Measurements from ENCODE around the gene PDHX. TPM values are rescaled to one million over a fixed set of nuclear protein-coding genes. Genes with fewer than 3 reads are reported as not detected.
A peak's percentile ranks its signal among the peaks of the same experiment; 100 is the strongest.

PDHX gene
- total RNA-seq, 2 experiments from 2014 or later, result 28.0 to 29.7 TPM

DNA sequence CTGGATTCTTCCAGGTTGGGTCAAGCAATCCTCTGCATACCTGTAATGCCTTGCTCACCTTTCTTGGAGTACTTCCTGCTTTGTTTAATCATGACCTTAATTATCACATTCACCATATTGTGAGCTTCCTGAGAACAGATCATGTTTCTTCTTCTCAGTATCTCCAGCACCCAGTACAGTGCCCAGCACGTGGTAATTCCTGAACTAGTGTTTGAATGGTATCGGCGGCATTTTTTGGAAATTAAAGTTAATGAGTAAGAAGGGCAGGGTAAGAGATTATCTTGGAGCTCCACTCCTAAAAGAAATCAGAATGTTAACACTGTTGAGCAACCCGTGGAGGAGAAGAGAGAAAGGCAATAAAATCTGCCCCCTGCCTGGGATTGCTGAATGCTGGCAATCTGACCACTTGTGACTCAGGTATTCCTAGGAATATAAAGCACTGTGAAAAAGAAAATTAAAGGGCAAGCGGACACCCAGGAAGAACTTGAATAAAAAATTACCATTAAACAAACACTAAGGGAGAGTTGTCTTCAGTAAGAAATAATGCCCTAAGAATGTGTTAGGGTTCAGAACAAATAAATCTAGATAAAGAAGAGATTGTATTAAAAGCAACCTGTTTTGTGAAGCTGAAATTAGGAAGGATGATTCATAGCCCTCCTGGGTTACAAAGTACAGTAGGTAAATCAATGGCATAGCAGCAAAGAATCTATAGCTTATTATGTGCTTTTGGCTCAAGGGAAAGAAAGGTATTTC, 92.9 kb downstream of the PDHX start:
- Mint-ChIP-seq H3K36me3 (ENCODE audit: low read depth) (peaks cover 5% of the 10 kb centered on the region), H3K9me3 (no peaks in the 10 kb centered on the region)

GRCh38 chr11:35009944-35010342, 93.5 kb downstream of the PDHX start:
- ChIA-PET POLR2A (interaction anchor here (1.1 to 4.3 kb wide), 6 partner anchors 20 to 136 kb away, joined by 3 to 19 read pairs (median 6); partner anchors contain the start of gene CD44), CTCF (no interaction called here)
- DNase-seq, result no peak
- Mint-ChIP-seq H3K36me3 (ENCODE audit: low read depth) (peaks cover 5% of the 10 kb centered on the region), H3K4me3 (no peak overlapping the region), H3K27ac (no peak overlapping the region), H3K9me3 (no peaks in the 10 kb centered on the region), H3K4me1 (peaks cover 61% of the 10 kb centered on the region), H3K27me3 (peaks cover 9% of the 10 kb centered on the region)

More for the DNA sequence above, 92.9 kb downstream of the PDHX start:
- Mint-ChIP-seq H3K4me3 (no peak overlapping the region), H3K4me1 (peaks cover 64% of the 10 kb centered on the region), H3K27ac (no peak overlapping the region), H3K27me3 (peaks cover 9% of the 10 kb centered on the region)
- no peak for DNase-seq
- ChIA-PET POLR2A (interaction anchor here (1.1 to 4.3 kb wide), 8 partner anchors 20 to 157 kb away, joined by 3 to 19 read pairs (median 6); partner anchors contain the start of gene CD44), CTCF (interaction anchor here (1.2 kb wide), 1 partner anchor 20 kb away, joined by 3 read pairs; no protein-coding TSS in a partner anchor)

DNA sequence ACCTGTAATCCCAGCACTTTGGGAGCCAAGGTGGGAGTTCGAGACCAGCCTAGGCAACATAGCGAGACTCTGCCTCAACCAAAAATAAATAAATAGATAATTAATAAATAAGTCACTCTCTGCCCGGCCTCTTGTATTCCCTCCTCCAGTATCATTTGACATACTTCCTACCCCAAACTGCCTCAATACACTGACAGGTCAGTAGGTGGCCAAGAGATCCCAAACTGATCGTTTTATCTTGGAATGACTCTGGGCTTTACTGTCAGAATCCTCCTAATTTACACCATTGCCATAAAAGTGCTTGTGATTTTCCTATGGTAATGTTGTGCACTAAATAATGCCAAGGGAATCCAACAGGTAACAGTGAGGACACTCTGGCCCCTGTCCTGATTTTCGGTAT, 94.2 kb downstream of the PDHX start:
- no peak overlapping the region for H3K4me3 Mint-ChIP-seq
- H3K27ac Mint-ChIP-seq, result no peak overlapping the region
- peaks cover 5% of the 10 kb centered on the region for H3K36me3 Mint-ChIP-seq (ENCODE audit: low read depth)
- H3K4me1 Mint-ChIP-seq, result peaks cover 62% of the 10 kb centered on the region
- no peak for DNase-seq
- ChIA-PET POLR2A (interaction anchor here (1.4 to 4.3 kb wide), 5 partner anchors 20 to 136 kb away, joined by 4 to 27 read pairs (median 14); partner anchors contain the start of gene CD44), CTCF (interaction anchor here (1.3 kb wide), 1 partner anchor 130 kb away, joined by 3 read pairs; no protein-coding TSS in a partner anchor)
- H3K27me3 Mint-ChIP-seq, result peaks cover 9% of the 10 kb centered on the region
- H3K9me3 Mint-ChIP-seq, result no peaks in the 10 kb centered on the region

DNA sequence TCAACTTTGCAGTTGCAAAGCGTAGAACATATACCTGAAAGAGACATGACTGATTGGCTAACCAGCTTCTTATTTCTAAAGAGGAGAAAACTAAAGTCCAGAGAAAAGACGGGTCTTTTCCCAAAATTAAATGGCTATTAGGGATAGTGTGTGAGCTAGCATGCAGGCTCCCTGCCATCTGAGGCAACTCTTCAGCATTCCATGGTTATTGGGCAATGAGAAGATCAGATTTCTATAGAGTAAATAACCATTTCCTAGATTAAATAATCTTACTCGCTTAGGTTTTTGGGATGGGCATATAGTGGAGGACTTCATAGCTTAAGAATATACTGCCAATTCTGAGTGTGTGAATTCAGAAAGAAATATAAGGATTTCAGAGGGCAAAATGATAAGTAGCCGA, 95.0 kb downstream of the PDHX start:
- ChIA-PET CTCF (interaction anchor here (1.0 to 2.9 kb wide), 3 partner anchors 11 to 152 kb away, joined by 3 to 10 read pairs (median 3); no protein-coding TSS in a partner anchor), POLR2A (interaction anchor here (1.0 to 4.3 kb wide), 6 partner anchors 19 to 128 kb away, joined by 3 to 27 read pairs (median 10); partner anchors contain the start of gene CD44)
- peaks cover 60% of the 10 kb centered on the region for H3K4me1 Mint-ChIP-seq
- peaks cover 5% of the 10 kb centered on the region for H3K36me3 Mint-ChIP-seq (ENCODE audit: low read depth)
- H3K9me3 Mint-ChIP-seq, result no peaks in the 10 kb centered on the region
- no peak for DNase-seq
- no peak overlapping the region for H3K27ac Mint-ChIP-seq
- peaks cover 9% of the 10 kb centered on the region for H3K27me3 Mint-ChIP-seq
- no peak overlapping the region for H3K4me3 Mint-ChIP-seq

GRCh38 chr11:35011944-35012343, 95.5 kb downstream of the PDHX start:
- H3K27ac Mint-ChIP-seq, result peak overlapping the region; percentile 88
- DNase-seq, result no peak
- no peak overlapping the region for H3K4me3 Mint-ChIP-seq
- peaks cover 54% of the 10 kb centered on the region for H3K4me1 Mint-ChIP-seq
- H3K9me3 Mint-ChIP-seq, result no peaks in the 10 kb centered on the region
- POLR2A ChIA-PET, result interaction anchor here (1.0 to 4.3 kb wide), 10 partner anchors 18 to 128 kb away, joined by 3 to 27 read pairs (median 7); partner anchors contain the start of gene CD44
- H3K27me3 Mint-ChIP-seq, result peaks cover 11% of the 10 kb centered on the region
- CTCF ChIA-PET, result interaction anchor here (1.0 to 2.9 kb wide), 3 partner anchors 12 to 151 kb away, joined by 3 to 10 read pairs (median 3); no protein-coding TSS in a partner anchor
- H3K36me3 Mint-ChIP-seq (ENCODE audit: low read depth), result peaks cover 3% of the 10 kb centered on the region

GRCh38 chr11:35012467-35013191, 96.2 kb downstream of the PDHX start:
- H3K27me3 Mint-ChIP-seq, result peaks cover 11% of the 10 kb centered on the region
- peak overlapping the region; percentile 88 for H3K27ac Mint-ChIP-seq
- peak overlapping the region; percentile 33 for H3K4me3 Mint-ChIP-seq
- POLR2A ChIA-PET, result interaction anchor here (1.1 to 4.3 kb wide), 12 partner anchors 18 to 151 kb away, joined by 3 to 27 read pairs (median 6); partner anchors contain the start of gene CD44
- H3K36me3 Mint-ChIP-seq (ENCODE audit: low read depth), result peaks cover 3% of the 10 kb centered on the region
- CTCF ChIA-PET, result interaction anchor here (0.7 to 2.9 kb wide), 8 partner anchors 13 to 63 kb away, joined by 3 to 10 read pairs (median 3); no protein-coding TSS in a partner anchor
- H3K9me3 Mint-ChIP-seq, result no peaks in the 10 kb centered on the region
- H3K4me1 Mint-ChIP-seq, result peaks cover 48% of the 10 kb centered on the region
- DNase-seq, result peak; percentile 35

DNA sequence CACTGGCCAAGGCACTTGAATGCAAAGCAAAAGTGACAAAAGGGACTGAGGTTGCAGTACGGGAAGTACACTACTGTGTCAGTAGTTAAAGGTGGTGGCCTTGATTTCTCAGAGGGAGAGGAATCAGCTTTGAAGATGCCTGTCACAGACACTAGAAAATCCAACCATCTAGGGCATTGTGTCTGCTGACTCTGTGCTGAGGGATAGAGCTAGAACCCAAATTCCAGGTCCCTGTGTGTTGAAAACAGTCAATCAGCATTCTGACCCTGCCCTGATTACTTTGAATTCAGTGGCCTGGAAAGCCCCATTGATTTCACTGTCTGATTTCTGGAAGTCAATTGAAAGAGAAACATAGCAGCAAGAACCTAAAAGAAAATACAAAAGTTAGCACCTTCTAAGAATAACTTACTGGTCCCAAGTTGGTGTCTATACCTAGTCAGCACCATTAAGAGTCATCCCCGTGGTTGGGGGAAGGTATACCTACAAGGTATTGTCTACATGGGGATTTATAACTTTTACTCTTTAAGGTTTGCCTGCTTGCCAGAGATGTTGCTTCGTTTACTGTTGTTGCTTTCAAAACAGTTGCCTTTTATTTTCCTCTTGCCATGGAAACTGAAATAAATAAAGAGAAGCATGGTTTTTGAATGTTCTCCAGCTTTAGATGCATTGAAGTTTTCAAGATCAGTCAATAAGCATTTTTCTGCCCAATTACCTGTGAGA, 97.3 kb downstream of the PDHX start:
- H3K9me3 Mint-ChIP-seq, result no peaks in the 10 kb centered on the region
- peaks cover 38% of the 10 kb centered on the region for H3K4me1 Mint-ChIP-seq
- CTCF ChIA-PET, result interaction anchor here (0.7 to 2.9 kb wide), 7 partner anchors 14 to 80 kb away, joined by 3 to 10 read pairs (median 3); no protein-coding TSS in a partner anchor
- H3K36me3 Mint-ChIP-seq (ENCODE audit: low read depth), result no peaks in the 10 kb centered on the region
- H3K27ac Mint-ChIP-seq, result peak overlapping the region; percentile 84
- POLR2A ChIA-PET, result interaction anchor here (0.7 to 4.3 kb wide), 13 partner anchors 17 to 165 kb away, joined by 3 to 27 read pairs (median 5); partner anchors contain the start of gene CD44
- peaks cover 6% of the 10 kb centered on the region for H3K27me3 Mint-ChIP-seq
- DNase-seq, result peak; percentile 28
- H3K4me3 Mint-ChIP-seq, result peak overlapping the region; percentile 59

DNA sequence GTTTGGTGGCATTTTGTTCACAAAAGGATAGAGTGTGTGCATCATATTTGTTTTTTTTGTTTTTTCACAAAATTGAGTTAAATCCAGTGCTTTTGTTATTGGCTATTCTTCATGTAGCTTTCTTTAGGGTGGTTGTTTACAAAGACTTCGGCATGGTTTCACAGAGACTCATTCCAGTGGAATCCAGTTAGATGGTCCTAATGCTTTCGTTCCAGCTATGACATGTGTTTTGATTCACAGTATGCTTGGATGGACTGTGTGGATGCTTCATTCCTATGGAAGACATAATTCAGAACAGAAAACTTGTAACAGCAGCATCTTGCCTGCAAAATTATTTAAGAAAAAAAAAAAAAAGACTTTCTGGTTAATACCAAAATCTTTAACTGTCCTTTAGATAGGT, 97.9 kb downstream of the PDHX start:
- ChIA-PET CTCF (interaction anchor here (0.7 to 1.5 kb wide), 2 partner anchors 15 to 81 kb away, joined by 5 to 6 read pairs; no protein-coding TSS in a partner anchor), POLR2A (interaction anchor here (1.1 to 3.6 kb wide), 5 partner anchors 16 to 164 kb away, joined by 5 to 27 read pairs (median 7); partner anchors contain the start of gene CD44)
- peaks cover 6% of the 10 kb centered on the region for H3K27me3 Mint-ChIP-seq
- no peak for DNase-seq
- no peaks in the 10 kb centered on the region for H3K9me3 Mint-ChIP-seq
- H3K4me3 Mint-ChIP-seq, result no peak overlapping the region
- H3K4me1 Mint-ChIP-seq, result peaks cover 36% of the 10 kb centered on the region
- peak overlapping the region; percentile 84 for H3K27ac Mint-ChIP-seq
- no peaks in the 10 kb centered on the region for H3K36me3 Mint-ChIP-seq (ENCODE audit: low read depth)

- Mint-ChIP-seq H3K27ac (no peak overlapping the region), H3K36me3 (ENCODE audit: low read depth) (no peaks in the 10 kb centered on the region), H3K4me3 (no peak overlapping the region), H3K4me1 (peaks cover 32% of the 10 kb centered on the region), H3K27me3 (peaks cover 4% of the 10 kb centered on the region), H3K9me3 (no peaks in the 10 kb centered on the region)
- POLR2A ChIA-PET, result interaction anchor here (1.1 to 1.9 kb wide), 2 partner anchors 9 to 62 kb away, joined by 3 to 5 read pairs; no protein-coding TSS in a partner anchor
- no peak for DNase-seq
- CTCF ChIA-PET, result interaction anchor here (1.1 to 1.6 kb wide), 3 partner anchors 10 to 222 kb away, joined by 3 to 7 read pairs (median 3); no protein-coding TSS in a partner anchor
These were observed 99.4 kb downstream of the PDHX start for GRCh38 chr11:35015621-35016387.

- H3K36me3 Mint-ChIP-seq (ENCODE audit: low read depth), result no peaks in the 10 kb centered on the region
- ChIA-PET CTCF (interaction anchor here (1.1 to 1.6 kb wide), 3 partner anchors 9 to 220 kb away, joined by 3 to 7 read pairs (median 3); no protein-coding TSS in a partner anchor), POLR2A (interaction anchor here (0.5 to 2.0 kb wide), 3 partner anchors 10 to 150 kb away, joined by 3 to 8 read pairs (median 5); no protein-coding TSS in a partner anchor)
- peaks cover 2% of the 10 kb centered on the region for H3K27me3 Mint-ChIP-seq
- DNase-seq, result no peak
- H3K9me3 Mint-ChIP-seq, result peaks cover 5% of the 10 kb centered on the region
- peaks cover 29% of the 10 kb centered on the region for H3K4me1 Mint-ChIP-seq
- no peak overlapping the region for H3K4me3 Mint-ChIP-seq
- H3K27ac Mint-ChIP-seq, result no peak overlapping the region
These were observed 100.5 kb downstream of the PDHX start for GRCh38 chr11:35016916-35017315.
